KOPT-K1 (cell line): Measurements from ENCODE around the gene PFDN4.

Source experiments
- H3K27ac ChIP-seq: fragments of 200-600 bp; sonication (generic); 2 replicates; pipeline ENCODE4 v1.5.1; 2016; ENCODE audit warnings: antibody characterized with exemption, mild to moderate bottlenecking, low read depth, low read length; ENCODE audit not compliant: poor library complexity, severe bottlenecking
- H3K36me3 ChIP-seq: fragments of 200-600 bp; sonication (generic); 2 replicates; pipeline ENCODE4 v1.5.1; 2017; ENCODE audit warnings: antibody characterized with exemption, mild to moderate bottlenecking, low read length, moderate library complexity; ENCODE audit not compliant: insufficient read depth
- H3K9me3 ChIP-seq: fragments of 200-600 bp; sonication (generic); 2 replicates; pipeline ENCODE4 v1.5.1; 2017; ENCODE audit warnings: antibody characterized with exemption, low read length, mild to moderate bottlenecking; ENCODE audit not compliant: insufficient read depth, poor library complexity, severe bottlenecking

PFDN4 gene

GRCh38 chr20:54204481-54204880, 3.4 kb upstream of the PFDN4 start:
- no peaks in the 10 kb centered on the region for H3K9me3 ChIP-seq
- H3K36me3 ChIP-seq: no peaks in the 10 kb centered on the region
- no peak overlapping the region for H3K27ac ChIP-seq

- Histone ChIP-seq H3K36me3 (no peaks in the 10 kb centered on the region), H3K27ac (no peak overlapping the region), H3K9me3 (no peaks in the 10 kb centered on the region)
Observed at GRCh38 chr20:54205450-54205849, 2.4 kb upstream of the PFDN4 start.

- Histone ChIP-seq H3K36me3 (no peaks in the 10 kb centered on the region), H3K9me3 (no peaks in the 10 kb centered on the region), H3K27ac (peak overlapping the region; percentile 84)
Observed at GRCh38 chr20:54207053-54207742, 689 bp upstream of the PFDN4 start.

- H3K9me3 ChIP-seq: no peaks in the 10 kb centered on the region
- H3K27ac ChIP-seq: peak overlapping the region; percentile 84
- no peaks in the 10 kb centered on the region for H3K36me3 ChIP-seq
Observed at GRCh38 chr20:54208548-54209176, 775 bp downstream of the PFDN4 start.

- no peaks in the 10 kb centered on the region for H3K9me3 ChIP-seq
- no peak overlapping the region for H3K27ac ChIP-seq
- no peaks in the 10 kb centered on the region for H3K36me3 ChIP-seq
Observed at GRCh38 chr20:54209216-54209813, 1.4 kb downstream of the PFDN4 start.

- Histone ChIP-seq H3K9me3 (no peaks in the 10 kb centered on the region), H3K27ac (no peak overlapping the region), H3K36me3 (peaks cover 25% of the 10 kb centered on the region)
Observed at GRCh38 chr20:54212226-54212625, 4.3 kb downstream of the PFDN4 start.

- Histone ChIP-seq H3K27ac (no peak overlapping the region), H3K36me3 (peaks cover 32% of the 10 kb centered on the region)
Observed at GRCh38 chr20:54212871-54213270, 5.0 kb downstream of the PFDN4 start.

GRCh38 chr20:54214566-54214965, 6.7 kb downstream of the PFDN4 start:
- H3K36me3 ChIP-seq: peaks cover 36% of the 10 kb centered on the region
- H3K27ac ChIP-seq: no peak overlapping the region
- H3K9me3 ChIP-seq: no peaks in the 10 kb centered on the region

More at GRCh38 chr20:54212871-54213270, 5.0 kb downstream of the PFDN4 start:
- no peaks in the 10 kb centered on the region for H3K9me3 ChIP-seq

GRCh38 chr20:54215157-54215789, 7.4 kb downstream of the PFDN4 start:
- peaks cover 36% of the 10 kb centered on the region for H3K36me3 ChIP-seq
- H3K27ac ChIP-seq: no peak overlapping the region

GRCh38 chr20:54217762-54218161, 9.9 kb downstream of the PFDN4 start:
- Histone ChIP-seq H3K36me3 (peaks cover 36% of the 10 kb centered on the region), H3K9me3 (no peaks in the 10 kb centered on the region), H3K27ac (no peak overlapping the region)

More at GRCh38 chr20:54215157-54215789, 7.4 kb downstream of the PFDN4 start:
- H3K9me3 ChIP-seq: no peaks in the 10 kb centered on the region

- peaks cover 36% of the 10 kb centered on the region for H3K36me3 ChIP-seq
- H3K9me3 ChIP-seq: no peaks in the 10 kb centered on the region
- H3K27ac ChIP-seq: no peak overlapping the region
Observed at GRCh38 chr20:54218470-54218869, 10.6 kb downstream of the PFDN4 start.

- Histone ChIP-seq H3K27ac (no peak overlapping the region), H3K36me3 (peaks cover 31% of the 10 kb centered on the region), H3K9me3 (no peaks in the 10 kb centered on the region)
Observed at GRCh38 chr20:54219751-54220426, 12.0 kb downstream of the PFDN4 start.

- no peak overlapping the region for H3K27ac ChIP-seq
- H3K36me3 ChIP-seq: peaks cover 23% of the 10 kb centered on the region
- H3K9me3 ChIP-seq: no peaks in the 10 kb centered on the region
Observed at GRCh38 chr20:54220722-54221121, 12.8 kb downstream of the PFDN4 start.

- Histone ChIP-seq H3K9me3 (no peaks in the 10 kb centered on the region), H3K27ac (no peak overlapping the region), H3K36me3 (peaks cover 17% of the 10 kb centered on the region)
Observed at GRCh38 chr20:54221353-54221752, 13.5 kb downstream of the PFDN4 start.
